Measurements from ENCODE around the gene VPS29. TPM values are rescaled to one million over a fixed set of nuclear protein-coding genes. Genes with fewer than 3 reads are reported as not detected.
"Not testable (repeated sequence)": the region's sequence is repeated elsewhere in the genome, so short reads cannot be mapped to it uniquely, and the experiment has no call there.

VPS29 gene
- total and polyA plus RNA-seq, 2 experiments from 2014 or later = 39.1 to 115 TPM

GRCh38 chr12:110531741-110532333 is 29.9 kb upstream of the VPS29 start (continued):
- TF ChIP-seq JUNB (IDR thresholded peaks at IDR 0.05; ENCODE audit: unreplicated experiment) (no peak), ZNF331 (CRISPR knock-in tag; IDR thresholded peaks at IDR 0.05; ENCODE audit: low read depth) (no peak)

GRCh38 chr12:110530511-110530910 is 28.6 kb upstream of the VPS29 start:
- Histone ChIP-seq H3K27ac (ENCODE audit: low read depth) (no peak overlapping the region), H3F3A (replicated peaks; ENCODE audit: low read depth) (no peaks in the 10 kb centered on the region), H3K9me2 (ENCODE audit: insufficient read depth) (0 out of 2 replicates have a peak, but pooled peaks cover 4% of the 10 kb centered on the region), H3K79me2 (replicated peaks; ENCODE audit: insufficient read depth) (no peaks in the 10 kb centered on the region), H4K20me1 (replicated peaks; ENCODE audit: insufficient read depth) (no peaks in the 10 kb centered on the region), H3K27me3 (ENCODE audit: insufficient read depth) (no peaks in the 10 kb centered on the region), H3K4me2 (no peak overlapping the region), H3K36me3 (ENCODE audit: insufficient read depth) (no peaks in the 10 kb centered on the region), H2AFZ (no peak overlapping the region), H3K4me3 (no peak overlapping the region), H3K4me1 (ENCODE audit: insufficient read depth) (no peaks in the 10 kb centered on the region; the same call in 1 of the 2 replicates)
- ATAC-seq = no peak
- Mint-ChIP-seq H3K36me3 (ENCODE audit: low read depth) (no peaks in the 10 kb centered on the region), H3K9me3 (no peaks in the 10 kb centered on the region), H3K27me3 (ENCODE audit: insufficient read depth, low read depth, poor library complexity) (peaks cover 4% of the 10 kb centered on the region), H3K4me1 (peaks cover 11% of the 10 kb centered on the region; the same call in 2 of the 3 replicates), H3K4me3 (no peak overlapping the region), H3K27ac (no peak overlapping the region)
- DNase-seq (ENCODE audit: low spot score) = no peak
- TF ChIP-seq JUNB (IDR thresholded peaks at IDR 0.05; ENCODE audit: unreplicated experiment) (no peak), REST (IDR thresholded peaks at IDR 0.05; ENCODE audit: unreplicated experiment) (no peak)

DNA sequence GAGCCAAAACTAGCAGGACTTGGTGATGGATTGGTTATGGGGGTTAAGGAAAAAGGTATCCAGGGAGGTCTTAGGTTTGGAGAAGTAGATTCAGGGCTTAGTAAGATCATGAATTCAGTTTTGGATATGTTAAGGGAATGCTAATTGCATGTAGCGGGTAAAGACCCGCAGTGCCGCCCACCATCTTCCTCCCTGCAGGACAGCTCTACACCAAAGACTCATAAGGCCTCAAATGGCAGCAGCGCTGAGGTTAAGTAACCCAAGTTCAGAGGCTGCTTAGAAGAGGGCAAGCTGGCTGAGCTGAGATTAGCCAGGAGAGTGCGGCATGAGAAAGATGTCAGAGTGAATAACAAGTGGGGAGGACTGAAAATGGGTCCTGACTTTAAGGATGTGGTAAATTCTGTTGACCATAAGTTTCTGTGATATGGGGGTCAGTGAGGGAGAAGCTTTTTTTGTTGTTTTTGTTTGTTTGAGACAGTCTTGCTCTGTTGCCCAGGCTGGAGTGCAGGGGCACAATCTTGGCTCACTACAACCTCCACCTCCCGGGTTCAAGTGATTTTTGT is 26.4 kb upstream of the VPS29 start:
- Mint-ChIP-seq H3K9me3 (no peaks in the 10 kb centered on the region), H3K4me3 (no peak overlapping the region), H3K36me3 (ENCODE audit: low read depth) (no peaks in the 10 kb centered on the region), H3K4me1 (peaks cover 6% of the 10 kb centered on the region; the same call in 2 of the 3 replicates), H3K27me3 (ENCODE audit: insufficient read depth, low read depth, poor library complexity) (peaks cover 4% of the 10 kb centered on the region), H3K27ac (no peak overlapping the region)
- Histone ChIP-seq H3K27ac (ENCODE audit: low read depth) (no peak overlapping the region), H3K36me3 (ENCODE audit: insufficient read depth) (no peaks in the 10 kb centered on the region), H4K20me1 (replicated peaks; ENCODE audit: insufficient read depth) (no peaks in the 10 kb centered on the region), H3K79me2 (replicated peaks; ENCODE audit: insufficient read depth) (no peaks in the 10 kb centered on the region), H2AFZ (no peak overlapping the region), H3K27me3 (ENCODE audit: insufficient read depth) (no peaks in the 10 kb centered on the region), H3K9me2 (ENCODE audit: insufficient read depth) (0 out of 2 replicates have a peak, but pooled peaks cover 4% of the 10 kb centered on the region), H3K4me2 (no peak overlapping the region), H3K4me3 (no peak overlapping the region), H3K4me1 (ENCODE audit: insufficient read depth) (no peaks in the 10 kb centered on the region; the same call in 1 of the 2 replicates), H3F3A (replicated peaks; ENCODE audit: low read depth) (no peaks in the 10 kb centered on the region)
- TF ChIP-seq ZNF114 (CRISPR knock-in tag; IDR thresholded peaks at IDR 0.05) (no peak), JUNB (IDR thresholded peaks at IDR 0.05; ENCODE audit: unreplicated experiment) (no peak)
- TF ChIP-seq, protein P1, sequence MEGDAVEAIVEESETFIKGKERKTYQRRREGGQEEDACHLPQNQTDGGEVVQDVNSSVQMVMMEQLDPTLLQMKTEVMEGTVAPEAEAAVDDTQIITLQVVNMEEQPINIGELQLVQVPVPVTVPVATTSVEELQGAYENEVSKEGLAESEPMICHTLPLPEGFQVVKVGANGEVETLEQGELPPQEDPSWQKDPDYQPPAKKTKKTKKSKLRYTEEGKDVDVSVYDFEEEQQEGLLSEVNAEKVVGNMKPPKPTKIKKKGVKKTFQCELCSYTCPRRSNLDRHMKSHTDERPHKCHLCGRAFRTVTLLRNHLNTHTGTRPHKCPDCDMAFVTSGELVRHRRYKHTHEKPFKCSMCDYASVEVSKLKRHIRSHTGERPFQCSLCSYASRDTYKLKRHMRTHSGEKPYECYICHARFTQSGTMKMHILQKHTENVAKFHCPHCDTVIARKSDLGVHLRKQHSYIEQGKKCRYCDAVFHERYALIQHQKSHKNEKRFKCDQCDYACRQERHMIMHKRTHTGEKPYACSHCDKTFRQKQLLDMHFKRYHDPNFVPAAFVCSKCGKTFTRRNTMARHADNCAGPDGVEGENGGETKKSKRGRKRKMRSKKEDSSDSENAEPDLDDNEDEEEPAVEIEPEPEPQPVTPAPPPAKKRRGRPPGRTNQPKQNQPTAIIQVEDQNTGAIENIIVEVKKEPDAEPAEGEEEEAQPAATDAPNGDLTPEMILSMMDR (conservative IDR thresholded peaks at IDR 0.05; ENCODE audit: low read depth in 2 of 2) = no peak
- no peak for DNase-seq (ENCODE audit: low spot score)
- peak; percentile 55 for ATAC-seq

- not testable (repeated sequence) for H3K4me1 ChIP-seq (ENCODE audit: insufficient read depth); H3K9me3 Mint-ChIP-seq; H3F3A ChIP-seq (replicated peaks; ENCODE audit: low read depth); H3K4me3 ChIP-seq; DNase-seq (ENCODE audit: low spot score); H3K79me2 ChIP-seq (replicated peaks; ENCODE audit: insufficient read depth); H3K36me3 ChIP-seq (ENCODE audit: insufficient read depth); H3K27ac ChIP-seq (ENCODE audit: low read depth); H3K27me3 Mint-ChIP-seq (ENCODE audit: insufficient read depth, low read depth, poor library complexity); H3K4me1 Mint-ChIP-seq; H3K9me2 ChIP-seq (ENCODE audit: insufficient read depth); H2AFZ ChIP-seq; H3K36me3 Mint-ChIP-seq (ENCODE audit: low read depth); H3K27ac Mint-ChIP-seq; H3K27me3 ChIP-seq (ENCODE audit: insufficient read depth); H3K4me2 ChIP-seq; ATAC-seq; H4K20me1 ChIP-seq (replicated peaks; ENCODE audit: insufficient read depth); H3K4me3 Mint-ChIP-seq
Measured at GRCh38 chr12:110520876-110521712, 19.2 kb upstream of the VPS29 start.

- H3K9me2 ChIP-seq (ENCODE audit: insufficient read depth); H3K36me3 Mint-ChIP-seq (ENCODE audit: low read depth); H3K27ac Mint-ChIP-seq; H3F3A ChIP-seq (replicated peaks; ENCODE audit: low read depth); ATAC-seq; H3K27me3 ChIP-seq (ENCODE audit: insufficient read depth); H3K4me1 ChIP-seq (ENCODE audit: insufficient read depth); H4K20me1 ChIP-seq (replicated peaks; ENCODE audit: insufficient read depth); H3K9me3 Mint-ChIP-seq; H3K4me3 Mint-ChIP-seq; H3K4me2 ChIP-seq; H3K79me2 ChIP-seq (replicated peaks; ENCODE audit: insufficient read depth); H3K27ac ChIP-seq (ENCODE audit: low read depth); DNase-seq (ENCODE audit: low spot score); H3K27me3 Mint-ChIP-seq (ENCODE audit: insufficient read depth, low read depth, poor library complexity); H2AFZ ChIP-seq; H3K4me3 ChIP-seq; H3K4me1 Mint-ChIP-seq; H3K36me3 ChIP-seq (ENCODE audit: insufficient read depth): not testable (repeated sequence)
Measured at GRCh38 chr12:110518014-110518413, 16.1 kb upstream of the VPS29 start.
